ENCODE measurements around the gene MEF2D.

MEF2D gene

GRCh38 chr1:156500543-156500792, at the start of gene MEF2D:
TSS of gene MEF2D (minus strand) at chr1:156500775. CDS start at chr1:156483292, 17,483 bp downstream.
- DNase-seq: no peak

DNA sequence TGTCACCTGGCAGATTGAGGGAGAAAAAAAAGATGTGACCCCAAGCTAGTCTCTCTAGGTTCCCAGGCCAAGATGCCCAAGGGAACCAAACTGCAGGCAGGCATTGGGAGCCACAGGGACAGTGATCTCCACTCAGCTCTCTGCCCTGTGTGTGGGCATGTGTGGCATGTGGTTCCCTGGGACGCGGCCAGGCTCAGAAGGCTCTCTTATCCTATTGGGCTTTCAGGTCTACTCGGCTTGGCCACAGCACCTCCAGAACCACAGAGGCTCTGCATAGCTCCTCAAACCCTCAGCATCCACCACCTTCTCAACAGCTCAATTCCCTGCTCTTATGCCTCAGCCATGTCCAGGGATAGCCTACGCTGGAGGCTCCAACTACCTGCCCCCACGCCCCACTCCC, 49.8 kb upstream of the MEF2D start:
- no peak for DNase-seq

GRCh38 chr1:156549831-156550230, 49.3 kb upstream of the MEF2D start:
- no peak for DNase-seq

- DNase-seq: no peak
These were observed 48.8 kb upstream of the MEF2D start for GRCh38 chr1:156549390-156549789.

- no peak for DNase-seq
These were observed 47.4 kb upstream of the MEF2D start for GRCh38 chr1:156547982-156548381.

GRCh38 chr1:156547434-156547833, 46.9 kb upstream of the MEF2D start:
- no peak for DNase-seq

DNA sequence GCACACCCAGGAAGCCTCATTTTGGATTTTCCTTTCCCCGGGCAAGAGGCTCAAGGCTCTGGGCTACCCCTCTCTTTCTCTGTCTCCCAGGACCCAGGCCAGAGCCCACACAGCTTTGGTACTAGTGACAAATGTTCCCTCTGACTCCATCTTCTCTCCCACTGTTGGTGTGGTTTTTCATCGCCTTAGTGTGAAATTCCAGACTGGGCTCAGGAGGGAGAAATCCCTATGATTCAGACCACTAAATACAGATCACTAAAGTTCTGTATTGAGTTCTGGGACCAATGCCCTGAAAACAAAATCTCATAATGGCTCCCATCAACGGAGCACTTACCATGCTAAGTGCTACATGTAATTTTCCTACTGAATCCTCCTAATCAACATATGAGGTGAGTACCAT, 45.7 kb upstream of the MEF2D start:
- no peak for DNase-seq

- DNase-seq: no peak
These were observed 44.1 kb upstream of the MEF2D start for GRCh38 chr1:156544592-156545102.

DNA sequence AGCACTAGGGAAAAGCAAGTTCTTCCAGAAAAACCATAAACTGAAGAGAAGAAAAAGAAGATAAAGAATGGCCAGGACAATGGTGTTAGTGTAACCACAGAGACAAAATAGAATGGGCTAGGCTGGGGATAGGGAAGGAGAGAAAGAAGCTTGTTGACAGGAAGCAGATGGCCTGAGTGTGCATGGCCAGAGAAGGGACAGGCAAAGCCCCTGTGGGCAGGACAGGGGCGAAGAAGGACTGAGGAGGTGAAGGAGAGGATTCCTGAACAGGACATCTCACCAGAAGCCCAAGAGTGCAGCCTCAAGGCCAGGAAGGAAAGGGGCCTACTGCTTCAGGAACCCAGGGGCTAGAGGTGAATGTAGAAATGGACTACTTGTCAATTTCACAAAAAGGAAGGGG, 42.5 kb upstream of the MEF2D start:
- no peak for DNase-seq

DNA sequence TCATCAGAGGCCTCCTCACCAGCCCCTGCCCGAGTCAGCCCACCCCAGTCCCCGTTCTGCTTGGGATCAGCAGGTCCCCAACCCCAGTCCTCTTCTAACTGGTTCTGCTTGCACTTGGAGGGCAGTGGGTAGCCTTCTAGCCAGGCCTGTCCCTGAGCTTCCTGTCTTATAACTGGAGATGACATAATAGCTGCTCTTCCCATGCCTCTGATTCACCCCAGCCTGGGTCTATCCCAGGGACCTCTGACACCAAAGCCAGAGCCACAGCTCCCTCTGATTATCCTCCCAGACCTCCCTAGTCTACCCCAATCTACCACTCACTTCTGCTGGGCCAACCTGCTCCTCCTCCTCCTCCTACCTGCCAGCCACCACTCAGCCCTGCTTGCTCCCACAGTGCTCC, 40.4 kb upstream of the MEF2D start:
- no peak for DNase-seq

DNA sequence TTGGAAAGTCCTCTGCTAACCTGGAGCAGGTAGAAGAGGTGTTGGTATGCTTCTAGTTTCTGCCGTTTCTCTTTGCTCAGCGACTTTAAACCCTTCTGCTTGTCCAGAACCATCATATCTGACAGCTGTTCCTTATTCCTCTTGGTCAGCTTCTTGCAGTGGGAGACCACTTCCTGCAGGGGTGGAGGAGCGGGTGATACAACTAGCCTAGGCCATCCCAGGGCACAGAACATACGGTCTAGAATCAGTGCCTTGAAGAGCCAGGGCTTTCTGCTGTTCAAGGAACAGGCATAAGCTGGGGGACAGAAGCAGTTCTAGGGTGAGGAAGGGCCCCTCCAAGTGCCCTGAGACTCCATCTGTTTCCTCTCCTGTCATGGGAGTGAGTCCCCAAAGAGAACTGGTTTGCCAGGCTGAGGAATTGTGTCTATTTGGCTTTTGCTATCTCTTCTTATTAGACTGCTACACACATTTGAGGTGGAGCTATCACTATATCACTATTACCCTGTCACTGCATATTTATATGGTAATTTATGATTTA, 39.3 kb upstream of the MEF2D start:
- DNase-seq: no peak

DNA sequence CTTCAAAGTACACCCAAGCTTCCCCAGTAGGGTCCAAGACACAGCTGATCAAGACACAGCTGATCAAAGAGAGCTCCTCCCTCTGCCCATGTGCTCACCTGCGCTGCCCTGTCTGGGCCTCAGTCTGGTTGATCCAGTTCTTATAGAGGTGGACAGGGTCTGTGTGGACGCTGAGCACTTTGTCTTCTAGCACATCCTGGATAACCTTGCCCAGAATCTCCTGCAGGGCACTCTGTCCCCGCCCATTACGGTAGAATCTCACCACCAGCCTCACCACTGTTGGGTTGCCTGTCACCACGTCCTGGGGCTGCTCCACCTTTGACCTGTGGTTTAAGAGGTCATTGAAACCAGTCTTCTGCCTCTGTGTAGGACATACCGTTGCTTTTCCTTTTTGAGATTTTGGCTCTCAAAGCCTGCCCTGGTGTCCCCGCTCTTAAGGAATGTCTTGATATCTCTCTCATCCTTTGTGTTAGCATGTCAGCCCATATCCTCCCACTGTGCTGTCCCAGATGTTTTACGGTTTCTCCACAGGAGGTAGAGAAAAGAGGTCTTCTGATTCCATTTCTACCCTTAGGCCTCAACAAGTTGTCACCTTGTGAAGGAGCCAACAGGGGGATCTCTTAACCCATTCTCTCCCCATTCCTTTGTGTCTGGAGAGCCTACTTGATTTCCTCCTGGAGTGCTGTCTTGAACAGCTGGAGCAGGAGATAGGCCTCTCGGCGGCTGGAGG, 38.3 kb upstream of the MEF2D start:
- DNase-seq: no peak

DNA sequence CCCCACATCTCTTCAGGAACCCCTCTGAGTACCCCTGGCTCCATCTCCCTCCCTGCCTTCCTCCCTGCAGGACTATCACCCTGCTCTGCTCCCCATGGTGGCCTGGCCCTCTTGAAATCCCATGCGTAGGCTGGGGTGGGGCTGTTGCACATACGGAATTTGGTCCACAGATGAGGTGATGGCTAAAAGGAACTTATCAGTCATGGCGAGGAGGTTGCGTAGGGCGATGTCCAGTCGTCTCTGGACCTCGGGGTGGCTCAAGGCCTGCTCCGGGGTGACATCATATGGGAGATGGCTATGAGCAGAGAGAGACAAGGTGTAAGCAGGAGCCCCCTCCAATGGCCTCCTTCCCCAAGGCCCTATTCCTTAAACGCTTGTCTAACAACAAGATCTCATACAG, 36.5 kb upstream of the MEF2D start:
- DNase-seq: no peak

GRCh38 chr1:156534424-156535060, 34.0 kb upstream of the MEF2D start:
- no peak for DNase-seq

DNA sequence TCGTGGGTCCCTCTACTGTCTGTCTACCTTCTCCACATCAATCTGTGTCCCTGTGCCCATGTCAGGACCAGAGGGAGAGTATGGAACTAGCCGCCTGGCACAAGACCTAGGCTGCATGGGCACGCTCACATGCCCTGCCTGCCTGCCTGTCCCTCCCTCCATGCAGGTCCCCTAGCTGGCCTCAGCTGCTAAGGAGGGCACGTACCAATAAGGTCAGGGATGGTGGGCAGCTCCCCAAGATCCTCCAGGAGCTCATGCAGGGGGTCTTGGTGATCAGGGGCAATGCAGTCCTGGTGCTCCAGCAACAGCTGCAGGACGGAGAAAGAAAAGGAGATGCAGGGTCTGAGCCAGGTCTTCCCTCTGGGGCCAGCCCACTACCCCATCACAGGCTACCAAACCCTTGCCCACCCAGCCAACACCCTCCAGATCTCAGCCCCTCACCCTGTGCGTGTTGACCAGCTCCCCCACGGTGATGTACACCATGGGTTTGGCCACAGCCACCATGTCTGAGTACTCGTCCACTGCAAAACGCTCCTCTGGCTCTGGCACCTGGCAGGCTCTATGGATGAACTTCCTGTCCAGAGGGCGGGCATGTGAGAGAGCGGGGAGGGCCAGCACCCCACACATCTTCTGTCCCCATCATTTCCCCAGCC, 33.1 kb upstream of the MEF2D start:
- no peak for DNase-seq

DNA sequence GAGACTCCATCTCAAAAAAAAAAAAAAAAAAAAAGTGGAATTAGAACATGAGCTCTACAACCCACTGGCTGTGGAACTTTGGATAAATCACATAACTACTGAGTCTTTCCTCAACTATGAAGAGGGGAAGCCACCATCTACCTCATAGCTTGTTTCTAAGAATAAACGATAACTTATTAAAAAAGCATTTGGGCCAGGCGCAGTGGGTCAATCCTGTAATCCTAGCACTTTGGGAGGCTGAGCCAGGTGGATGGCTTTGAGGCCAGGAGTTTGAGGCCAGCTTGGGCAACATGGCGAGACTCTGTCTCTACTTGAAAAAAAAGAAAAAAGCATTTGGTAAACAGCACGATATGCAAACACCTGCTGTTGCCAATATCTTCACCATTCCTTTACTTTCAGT, 31.8 kb upstream of the MEF2D start:
- no peak for DNase-seq

GRCh38 chr1:156530006-156530405, 29.4 kb upstream of the MEF2D start:
- DNase-seq: no peak

GRCh38 chr1:156528875-156529425, 28.4 kb upstream of the MEF2D start:
- DNase-seq: no peak

GRCh38 chr1:156528231-156528630, 27.7 kb upstream of the MEF2D start:
- DNase-seq: no peak

DNA sequence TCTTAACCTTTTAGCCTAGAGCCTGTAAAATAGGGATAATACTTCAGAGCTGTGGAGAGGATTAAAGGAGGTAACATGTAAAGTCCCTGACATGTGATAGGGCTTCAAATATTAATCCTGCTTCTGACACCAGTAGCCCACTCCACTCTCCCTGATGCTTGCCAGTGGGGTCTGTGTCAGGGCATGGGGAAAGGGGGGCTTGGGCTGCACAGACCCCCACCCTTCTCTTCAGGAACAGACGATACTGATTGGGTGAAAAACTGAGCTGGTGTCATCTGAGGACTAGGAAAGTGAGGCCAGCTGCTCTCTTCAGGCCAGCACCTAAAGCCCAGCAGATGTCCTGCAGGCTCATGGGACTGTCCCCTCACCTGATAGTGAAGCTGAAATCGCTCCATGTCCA, 27.0 kb upstream of the MEF2D start:
- no peak for DNase-seq

DNA sequence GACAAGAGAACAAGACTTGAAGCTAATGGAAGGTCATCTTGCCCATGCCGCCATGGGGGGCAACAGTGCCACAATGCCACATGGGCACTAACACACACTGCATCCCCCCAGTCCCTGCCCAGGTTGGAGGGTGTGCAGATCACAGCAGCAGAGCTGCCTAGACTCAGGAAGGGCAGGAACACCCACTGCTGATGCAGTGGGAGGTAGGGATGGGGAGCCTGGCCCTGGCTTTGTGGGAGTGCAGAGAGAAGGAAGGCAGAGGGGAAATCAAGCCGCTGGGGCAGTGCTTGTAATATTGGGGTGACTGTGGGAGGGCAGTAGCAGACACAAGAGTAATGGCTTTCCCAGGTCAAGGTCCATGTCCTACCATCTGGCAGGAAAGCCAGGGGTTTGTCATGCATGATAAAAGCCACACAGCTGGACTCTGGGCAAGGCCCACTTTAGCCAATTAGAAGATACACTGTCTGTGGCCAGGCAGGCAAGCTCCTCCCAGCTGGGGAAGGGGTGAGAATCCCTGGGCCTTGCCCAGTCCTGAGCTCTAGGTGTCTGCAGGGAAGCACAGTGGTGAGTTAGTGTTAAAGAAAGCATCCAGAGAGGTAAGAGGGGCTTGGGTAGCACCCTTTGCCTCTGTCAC, 25.4 kb upstream of the MEF2D start:
- no peak for DNase-seq

DNA sequence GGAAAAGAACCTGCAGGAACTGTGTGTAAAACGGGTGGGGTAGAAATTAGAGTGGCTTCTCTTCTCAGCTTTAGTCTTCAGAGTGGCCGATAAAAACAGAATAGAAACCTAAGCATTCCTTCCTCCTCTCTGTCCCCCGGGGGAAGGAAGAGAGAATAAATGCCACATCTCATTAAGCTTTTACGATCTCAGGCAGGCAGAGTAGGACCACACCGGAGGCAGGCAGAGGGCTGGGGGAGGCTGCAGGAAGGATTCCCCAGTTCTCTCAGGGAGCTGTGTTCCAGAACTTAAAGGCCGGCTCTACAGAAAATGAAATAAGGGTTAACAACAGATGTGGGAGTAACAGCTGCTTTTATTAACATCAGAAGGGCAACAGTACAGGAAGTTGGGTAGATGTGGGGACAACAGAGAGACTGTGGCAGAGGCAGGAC, 24.5 kb upstream of the MEF2D start:
- no peak for DNase-seq

DNA sequence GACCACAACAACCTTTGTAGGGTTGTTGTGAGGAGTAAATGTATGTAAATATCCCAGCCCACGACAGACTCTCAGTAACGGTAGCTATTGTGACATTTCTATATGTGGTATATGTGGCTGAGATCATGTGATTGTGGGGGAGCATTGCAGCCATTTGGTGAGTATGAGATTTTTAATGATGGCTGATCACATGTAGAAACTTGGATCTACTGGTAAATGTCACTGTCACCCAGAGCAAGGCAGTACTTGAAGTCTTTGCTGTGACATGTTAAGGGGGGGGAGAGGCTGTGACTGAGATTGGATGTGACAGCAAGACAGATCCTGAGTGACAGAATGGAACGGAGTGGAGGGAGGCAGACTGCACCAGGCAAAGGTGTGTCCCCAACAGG, 23.9 kb upstream of the MEF2D start:
- peak; percentile 12 for DNase-seq
